ENCODE data around the gene GALNT2. TPM values are rescaled to one million over a fixed set of nuclear protein-coding genes. Genes with fewer than 3 reads are reported as not detected.

The GALNT2 gene
- total and polyA plus RNA-seq, 9 of the 15 experiments (the other 6 are each of a cell fraction or from before 2014, with no cell fraction given): 1.6 to 106 (median 51.9) TPM

DNA sequence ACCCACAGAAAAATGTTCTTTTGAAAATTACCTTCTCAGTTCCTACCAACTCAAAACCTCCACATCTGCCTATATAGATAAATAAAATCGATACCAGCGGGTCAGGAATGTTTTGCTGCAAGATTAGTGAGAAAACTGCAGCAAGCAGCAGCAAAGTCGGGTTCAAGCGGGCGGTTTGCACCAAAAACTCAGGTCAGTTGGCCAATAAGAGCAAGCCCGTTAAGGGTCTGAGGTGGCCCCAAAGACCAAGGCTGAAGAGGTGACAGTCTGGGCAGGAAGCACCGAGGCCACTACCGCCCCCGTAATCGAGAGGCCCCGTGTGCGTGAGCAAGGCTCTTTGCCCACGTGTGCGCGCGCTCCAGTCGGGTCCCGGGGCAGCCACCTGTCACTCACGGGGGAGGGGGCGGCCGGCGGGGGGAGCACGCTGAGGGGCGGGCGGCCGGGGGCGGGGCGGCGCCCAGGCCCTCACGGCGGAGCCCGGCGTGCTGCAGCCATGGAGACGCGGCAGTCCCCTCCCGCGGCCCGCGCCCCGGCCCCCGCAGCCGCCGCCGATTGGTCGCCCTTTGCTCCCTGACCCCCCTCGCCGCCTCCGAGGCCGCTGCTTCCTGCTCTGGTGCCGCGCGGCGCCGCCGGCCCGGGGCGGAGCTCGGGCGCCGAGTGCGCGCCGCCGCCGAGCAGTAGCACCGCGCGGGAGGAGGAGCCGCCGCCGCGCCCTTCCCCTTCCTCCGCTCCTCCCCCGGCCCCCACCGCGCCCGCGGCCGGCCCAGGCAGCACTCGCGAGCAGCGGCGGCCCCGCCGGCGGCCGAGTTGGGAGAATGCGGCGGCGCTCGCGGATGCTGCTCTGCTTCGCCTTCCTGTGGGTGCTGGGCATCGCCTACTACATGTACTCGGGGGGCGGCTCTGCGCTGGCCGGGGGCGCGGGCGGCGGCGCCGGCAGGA is at the start of gene GALNT2 (continued):
- TF ChIP-seq, protein P1, sequence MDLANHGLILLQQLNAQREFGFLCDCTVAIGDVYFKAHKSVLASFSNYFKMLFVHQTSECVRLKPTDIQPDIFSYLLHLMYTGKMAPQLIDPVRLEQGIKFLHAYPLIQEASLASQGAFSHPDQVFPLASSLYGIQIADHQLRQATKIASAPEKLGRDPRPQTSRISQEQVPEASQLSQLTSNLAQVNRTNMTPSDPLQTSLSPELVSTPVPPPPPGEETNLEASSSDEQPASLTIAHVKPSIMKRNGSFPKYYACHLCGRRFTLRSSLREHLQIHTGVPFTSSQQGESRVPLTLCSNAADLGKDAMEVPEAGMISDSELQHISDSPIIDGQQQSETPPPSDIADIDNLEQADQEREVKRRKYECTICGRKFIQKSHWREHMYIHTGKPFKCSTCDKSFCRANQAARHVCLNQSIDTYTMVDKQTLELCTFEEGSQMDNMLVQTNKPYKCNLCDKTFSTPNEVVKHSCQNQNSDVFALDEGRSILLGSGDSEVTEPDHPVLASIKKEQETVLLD (IDR thresholded peaks at IDR 0.05): 0 out of 2 replicates have a peak, but pooled peaks have one; percentile 55
- TF ChIP-seq, protein P2, sequence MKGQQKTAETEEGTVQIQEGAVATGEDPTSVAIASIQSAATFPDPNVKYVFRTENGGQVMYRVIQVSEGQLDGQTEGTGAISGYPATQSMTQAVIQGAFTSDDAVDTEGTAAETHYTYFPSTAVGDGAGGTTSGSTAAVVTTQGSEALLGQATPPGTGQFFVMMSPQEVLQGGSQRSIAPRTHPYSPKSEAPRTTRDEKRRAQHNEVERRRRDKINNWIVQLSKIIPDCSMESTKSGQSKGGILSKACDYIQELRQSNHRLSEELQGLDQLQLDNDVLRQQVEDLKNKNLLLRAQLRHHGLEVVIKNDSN (CRISPR knock-in tag; IDR thresholded peaks at IDR 0.05): peak; percentile 84
- TF ChIP-seq TCF7 (IDR thresholded peaks at IDR 0.05; ENCODE audit: borderline replicate concordance) (0 out of 2 replicates have a peak, but pooled peaks have one; percentile 27), SMAD4 (CRISPR knock-in tag; conservative IDR thresholded peaks at IDR 0.05) (peak; percentile 48; the same call in 1 of the 2 replicates), ELF1 (tag; IDR thresholded peaks at IDR 0.05) (peak; percentile 93), FOXM1 (IDR thresholded peaks at IDR 0.05; ENCODE audit: low read depth) (peak; percentile 37; the same call in 1 of the 2 replicates), FOXM1 (CRISPR knock-in tag; IDR thresholded peaks at IDR 0.05; ENCODE audit: low read depth) (no peak), ERF (CRISPR knock-in tag; IDR thresholded peaks at IDR 0.05) (0 out of 2 replicates have a peak, but pooled peaks have one; percentile 60), NBN (IDR thresholded peaks at IDR 0.05; ENCODE audit: low read depth) (0 out of 2 replicates have a peak, but pooled peaks have one; percentile 34), CXXC5 (CRISPR knock-in tag; IDR thresholded peaks at IDR 0.05) (peak; percentile 98), PHF20 (IDR thresholded peaks at IDR 0.05; ENCODE audit: partially characterized antibody) (peak; percentile 22)
- TF ChIP-seq, protein P3, sequence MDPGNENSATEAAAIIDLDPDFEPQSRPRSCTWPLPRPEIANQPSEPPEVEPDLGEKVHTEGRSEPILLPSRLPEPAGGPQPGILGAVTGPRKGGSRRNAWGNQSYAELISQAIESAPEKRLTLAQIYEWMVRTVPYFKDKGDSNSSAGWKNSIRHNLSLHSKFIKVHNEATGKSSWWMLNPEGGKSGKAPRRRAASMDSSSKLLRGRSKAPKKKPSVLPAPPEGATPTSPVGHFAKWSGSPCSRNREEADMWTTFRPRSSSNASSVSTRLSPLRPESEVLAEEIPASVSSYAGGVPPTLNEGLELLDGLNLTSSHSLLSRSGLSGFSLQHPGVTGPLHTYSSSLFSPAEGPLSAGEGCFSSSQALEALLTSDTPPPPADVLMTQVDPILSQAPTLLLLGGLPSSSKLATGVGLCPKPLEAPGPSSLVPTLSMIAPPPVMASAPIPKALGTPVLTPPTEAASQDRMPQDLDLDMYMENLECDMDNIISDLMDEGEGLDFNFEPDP (CRISPR knock-in tag; IDR thresholded peaks at IDR 0.05): no peak
- TF ChIP-seq, protein P4, sequence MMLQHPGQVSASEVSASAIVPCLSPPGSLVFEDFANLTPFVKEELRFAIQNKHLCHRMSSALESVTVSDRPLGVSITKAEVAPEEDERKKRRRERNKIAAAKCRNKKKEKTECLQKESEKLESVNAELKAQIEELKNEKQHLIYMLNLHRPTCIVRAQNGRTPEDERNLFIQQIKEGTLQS (IDR thresholded peaks at IDR 0.05): 0 out of 2 replicates have a peak, but pooled peaks have one; percentile 15
- TF ChIP-seq, protein P4 (CRISPR knock-in tag; conservative IDR thresholded peaks at IDR 0.05): no peak
- TF ChIP-seq, protein P5, sequence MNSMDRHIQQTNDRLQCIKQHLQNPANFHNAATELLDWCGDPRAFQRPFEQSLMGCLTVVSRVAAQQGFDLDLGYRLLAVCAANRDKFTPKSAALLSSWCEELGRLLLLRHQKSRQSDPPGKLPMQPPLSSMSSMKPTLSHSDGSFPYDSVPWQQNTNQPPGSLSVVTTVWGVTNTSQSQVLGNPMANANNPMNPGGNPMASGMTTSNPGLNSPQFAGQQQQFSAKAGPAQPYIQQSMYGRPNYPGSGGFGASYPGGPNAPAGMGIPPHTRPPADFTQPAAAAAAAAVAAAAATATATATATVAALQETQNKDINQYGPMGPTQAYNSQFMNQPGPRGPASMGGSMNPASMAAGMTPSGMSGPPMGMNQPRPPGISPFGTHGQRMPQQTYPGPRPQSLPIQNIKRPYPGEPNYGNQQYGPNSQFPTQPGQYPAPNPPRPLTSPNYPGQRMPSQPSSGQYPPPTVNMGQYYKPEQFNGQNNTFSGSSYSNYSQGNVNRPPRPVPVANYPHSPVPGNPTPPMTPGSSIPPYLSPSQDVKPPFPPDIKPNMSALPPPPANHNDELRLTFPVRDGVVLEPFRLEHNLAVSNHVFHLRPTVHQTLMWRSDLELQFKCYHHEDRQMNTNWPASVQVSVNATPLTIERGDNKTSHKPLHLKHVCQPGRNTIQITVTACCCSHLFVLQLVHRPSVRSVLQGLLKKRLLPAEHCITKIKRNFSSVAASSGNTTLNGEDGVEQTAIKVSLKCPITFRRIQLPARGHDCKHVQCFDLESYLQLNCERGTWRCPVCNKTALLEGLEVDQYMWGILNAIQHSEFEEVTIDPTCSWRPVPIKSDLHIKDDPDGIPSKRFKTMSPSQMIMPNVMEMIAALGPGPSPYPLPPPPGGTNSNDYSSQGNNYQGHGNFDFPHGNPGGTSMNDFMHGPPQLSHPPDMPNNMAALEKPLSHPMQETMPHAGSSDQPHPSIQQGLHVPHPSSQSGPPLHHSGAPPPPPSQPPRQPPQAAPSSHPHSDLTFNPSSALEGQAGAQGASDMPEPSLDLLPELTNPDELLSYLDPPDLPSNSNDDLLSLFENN (IDR thresholded peaks at IDR 0.05; ENCODE audit: low read depth in 2 of 2, low read length in 2 of 2): no peak
- TF ChIP-seq, protein P6, sequence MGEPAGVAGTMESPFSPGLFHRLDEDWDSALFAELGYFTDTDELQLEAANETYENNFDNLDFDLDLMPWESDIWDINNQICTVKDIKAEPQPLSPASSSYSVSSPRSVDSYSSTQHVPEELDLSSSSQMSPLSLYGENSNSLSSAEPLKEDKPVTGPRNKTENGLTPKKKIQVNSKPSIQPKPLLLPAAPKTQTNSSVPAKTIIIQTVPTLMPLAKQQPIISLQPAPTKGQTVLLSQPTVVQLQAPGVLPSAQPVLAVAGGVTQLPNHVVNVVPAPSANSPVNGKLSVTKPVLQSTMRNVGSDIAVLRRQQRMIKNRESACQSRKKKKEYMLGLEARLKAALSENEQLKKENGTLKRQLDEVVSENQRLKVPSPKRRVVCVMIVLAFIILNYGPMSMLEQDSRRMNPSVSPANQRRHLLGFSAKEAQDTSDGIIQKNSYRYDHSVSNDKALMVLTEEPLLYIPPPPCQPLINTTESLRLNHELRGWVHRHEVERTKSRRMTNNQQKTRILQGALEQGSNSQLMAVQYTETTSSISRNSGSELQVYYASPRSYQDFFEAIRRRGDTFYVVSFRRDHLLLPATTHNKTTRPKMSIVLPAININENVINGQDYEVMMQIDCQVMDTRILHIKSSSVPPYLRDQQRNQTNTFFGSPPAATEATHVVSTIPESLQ (CRISPR knock-in tag; IDR thresholded peaks at IDR 0.05): no peak

Data from K562 (cell line).